Stimulated activated CD8-positive, alpha-beta memory T cell treated with anti-CD3 and anti-CD28 coated beads, Interleukin-2, amount 100 ng/mL, for 48 hours (primary cell): ENCODE data around the gene EFCAB10.
A peak's percentile ranks its signal among the peaks of the same experiment; 100 is the strongest.
"Not testable (repeated sequence)": the region's sequence is repeated elsewhere in the genome, so short reads cannot be mapped to it uniquely, and the experiment has no call there.

Experiments used
- DNase-seq, 2 donors: peaks; one replicate each; pipeline ENCODE4 v3.0.0-alpha.2; 2020; ENCODE audit warnings: low read depth in 2 of 2

Gene EFCAB10

GRCh38 chr7:105599080-105599479 is 17.8 kb upstream of the EFCAB10 start:
- not testable (repeated sequence) for DNase-seq

GRCh38 chr7:105596866-105597265 is 15.6 kb upstream of the EFCAB10 start:
- no peak for DNase-seq

- DNase-seq = no peak
Measured at GRCh38 chr7:105594034-105594433, 12.7 kb upstream of the EFCAB10 start.

- no peak for DNase-seq
Measured at GRCh38 chr7:105591522-105591921, 10.2 kb upstream of the EFCAB10 start.

- no peak for DNase-seq
Measured at GRCh38 chr7:105590793-105591192, 9.5 kb upstream of the EFCAB10 start.

GRCh38 chr7:105589356-105590077 is 8.2 kb upstream of the EFCAB10 start:
- peak; percentile 7 to 36 for DNase-seq

- DNase-seq = peak in 1 of 2 donors; percentile 11
Measured at GRCh38 chr7:105587909-105588635, 6.8 kb upstream of the EFCAB10 start.

- DNase-seq = no peak
Measured at GRCh38 chr7:105585850-105586500, 4.7 kb upstream of the EFCAB10 start.

- no peak for DNase-seq
Measured at GRCh38 chr7:105584165-105584564, 2.9 kb upstream of the EFCAB10 start.

GRCh38 chr7:105583061-105583460 is 1.8 kb upstream of the EFCAB10 start:
- DNase-seq = no peak

- DNase-seq = no peak
Measured at GRCh38 chr7:105580022-105580740, 1.1 kb downstream of the EFCAB10 start.

GRCh38 chr7:105578496-105578895 is 2.8 kb downstream of the EFCAB10 start:
- no peak for DNase-seq

GRCh38 chr7:105577251-105577650 is 4.0 kb downstream of the EFCAB10 start:
- DNase-seq = no peak

GRCh38 chr7:105571891-105572290 is 9.4 kb downstream of the EFCAB10 start:
- DNase-seq = no peak

- DNase-seq = no peak
Measured at GRCh38 chr7:105567821-105568220, 13.5 kb downstream of the EFCAB10 start.

- no peak for DNase-seq
Measured at GRCh38 chr7:105567024-105567423, 14.3 kb downstream of the EFCAB10 start.

- no peak for DNase-seq
Measured at GRCh38 chr7:105565190-105565589, 16.1 kb downstream of the EFCAB10 start.

GRCh38 chr7:105559926-105560325 is 21.4 kb downstream of the EFCAB10 start:
- DNase-seq = no peak

GRCh38 chr7:105538339-105538738 is 43.0 kb downstream of the EFCAB10 start:
- no peak for DNase-seq

- DNase-seq = no peak
Measured at GRCh38 chr7:105532709-105533460, 48.4 kb downstream of the EFCAB10 start.
